IPS DF 6.9 (cell line): ENCODE results near the gene GNA12.

Experiments used
- DNase-seq: peaks from one replicate; pipeline ENCODE4 v3.0.0-alpha.2; 2013; ENCODE audit warnings: low read depth, low spot score
- H3K27ac ChIP-seq: one replicate; pipeline ENCODE4 v1.5.1; 2013; ENCODE audit warnings: low read length, control low read depth
- H3K27me3 ChIP-seq: 2 replicates; pipeline ENCODE4 v1.6.1; 2013; ENCODE audit warnings: mild to moderate bottlenecking, low read length; ENCODE audit not compliant: control insufficient read depth, insufficient read depth
- H3K36me3 ChIP-seq: 2 replicates; pipeline ENCODE4 v1.6.1; 2013; ENCODE audit warnings: low read length; ENCODE audit not compliant: control insufficient read depth, insufficient read depth
- H3K4me1 ChIP-seq: 2 replicates; pipeline ENCODE4 v1.6.1; 2013; ENCODE audit warnings: low read length; ENCODE audit not compliant: control insufficient read depth, insufficient read depth
- H3K4me3 ChIP-seq: 2 replicates; pipeline ENCODE4 v1.5.1; 2013; ENCODE audit warnings: mild to moderate bottlenecking, low read length
- H3K9me3 ChIP-seq: 2 replicates; pipeline ENCODE4 v1.6.1; 2013; ENCODE audit warnings: low read length, inconsistent platforms; ENCODE audit not compliant: control insufficient read depth, insufficient read depth
- WGBS: extraction: QIAGEN DNeasy Blood & Tissue Kit; methylation state at CpG from one replicate; pipeline ENCODE4 v1.1.7; 2013; ENCODE audit warnings: mixed read lengths, missing lambda C conversion rate; ENCODE audit not compliant: insufficient read length, insufficient coverage; 5-methylcytosine and 5-hydroxymethylcytosine counted together

GNA12 gene

DNA sequence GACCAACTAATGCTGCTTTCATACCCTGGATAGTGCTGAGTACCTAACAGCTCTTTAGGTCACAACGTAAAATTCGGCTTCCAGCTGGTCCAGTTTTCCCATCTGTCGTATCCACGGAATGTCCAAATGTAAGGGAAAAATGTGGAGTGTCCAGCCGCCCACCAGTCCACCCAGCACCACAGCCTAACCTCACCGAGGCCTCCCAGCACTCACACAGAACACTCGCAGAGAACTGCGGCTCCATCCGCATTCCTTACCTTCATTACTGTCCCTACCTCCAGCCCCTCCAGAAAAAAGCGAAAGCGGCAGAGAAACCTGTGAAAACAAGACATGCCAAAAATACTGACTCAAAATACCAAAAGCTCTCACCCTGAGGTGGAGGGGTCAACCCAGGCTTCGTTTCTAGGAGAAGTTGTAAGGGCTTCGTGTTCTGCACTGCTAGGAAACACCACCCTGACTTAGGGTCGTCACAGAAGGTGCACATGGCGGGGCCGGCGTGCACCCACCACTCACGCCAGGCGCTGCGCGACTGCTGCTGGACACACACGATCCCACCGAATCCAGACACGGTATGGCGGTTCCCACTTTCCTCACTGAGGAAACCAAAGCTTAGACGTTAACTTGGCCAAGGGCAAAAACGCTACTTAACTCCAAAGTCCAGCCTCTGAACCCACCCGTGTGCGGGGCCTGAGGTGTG is 82.2 kb downstream of the GNA12 start:
- WGBS = no CpG with 5 or more reads among the region's 29 CpGs
- no peaks in the 10 kb centered on the region for H3K36me3 ChIP-seq
- H3K4me1 ChIP-seq = peaks cover 4% of the 10 kb centered on the region; the same call in 1 of the 2 replicates
- no peaks in the 10 kb centered on the region for H3K27me3 ChIP-seq
- no peak overlapping the region for H3K27ac ChIP-seq
- no peak for DNase-seq
- H3K9me3 ChIP-seq = no peaks in the 10 kb centered on the region
- no peak overlapping the region for H3K4me3 ChIP-seq

DNA sequence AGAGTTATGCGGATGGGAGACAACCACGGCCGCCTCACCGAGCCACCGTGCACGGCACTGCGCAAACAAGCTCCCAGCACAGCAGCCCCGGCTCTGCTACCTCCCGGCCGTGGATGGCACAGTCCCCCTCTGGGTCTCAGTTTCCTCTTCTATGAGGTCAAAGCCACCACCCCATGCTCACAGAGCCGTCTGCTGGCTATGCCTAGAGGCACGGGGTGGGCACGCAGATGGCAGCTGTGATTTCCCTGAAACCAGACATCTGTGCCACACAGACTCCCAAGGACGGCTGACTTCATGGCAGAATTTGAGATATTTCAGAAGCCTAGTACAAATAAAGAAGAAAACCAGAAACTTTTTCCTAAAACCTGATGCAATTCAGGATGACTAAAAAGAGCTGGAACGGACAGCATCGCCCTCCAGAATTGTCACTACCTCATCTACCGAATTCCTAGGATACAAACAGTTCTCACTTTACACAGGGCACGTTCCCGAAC is 82.9 kb downstream of the GNA12 start:
- Histone ChIP-seq H3K27ac (no peak overlapping the region), H3K36me3 (no peaks in the 10 kb centered on the region), H3K9me3 (no peaks in the 10 kb centered on the region), H3K27me3 (no peaks in the 10 kb centered on the region), H3K4me1 (peaks cover 4% of the 10 kb centered on the region; the same call in 1 of the 2 replicates), H3K4me3 (no peak overlapping the region)
- DNase-seq = no peak
- WGBS = no CpG with 5 or more reads among the region's 19 CpGs

GRCh38 chr7:2760098-2760889 is 83.8 kb downstream of the GNA12 start:
- Histone ChIP-seq H3K27me3 (no peaks in the 10 kb centered on the region), H3K4me1 (peaks cover 4% of the 10 kb centered on the region; the same call in 1 of the 2 replicates), H3K4me3 (no peak overlapping the region), H3K27ac (no peak overlapping the region), H3K9me3 (no peaks in the 10 kb centered on the region), H3K36me3 (no peaks in the 10 kb centered on the region)
- DNase-seq = peak; percentile 48
- no CpG with 5 or more reads among the region's 22 CpGs for WGBS

GRCh38 chr7:2759736-2760097 is 84.4 kb downstream of the GNA12 start:
- Histone ChIP-seq H3K4me1 (peaks cover 4% of the 10 kb centered on the region; the same call in 1 of the 2 replicates), H3K27me3 (no peaks in the 10 kb centered on the region), H3K4me3 (no peak overlapping the region), H3K9me3 (no peaks in the 10 kb centered on the region), H3K27ac (no peak overlapping the region), H3K36me3 (no peaks in the 10 kb centered on the region)
- no CpG with 5 or more reads among the region's 8 CpGs for WGBS
- no peak for DNase-seq

DNA sequence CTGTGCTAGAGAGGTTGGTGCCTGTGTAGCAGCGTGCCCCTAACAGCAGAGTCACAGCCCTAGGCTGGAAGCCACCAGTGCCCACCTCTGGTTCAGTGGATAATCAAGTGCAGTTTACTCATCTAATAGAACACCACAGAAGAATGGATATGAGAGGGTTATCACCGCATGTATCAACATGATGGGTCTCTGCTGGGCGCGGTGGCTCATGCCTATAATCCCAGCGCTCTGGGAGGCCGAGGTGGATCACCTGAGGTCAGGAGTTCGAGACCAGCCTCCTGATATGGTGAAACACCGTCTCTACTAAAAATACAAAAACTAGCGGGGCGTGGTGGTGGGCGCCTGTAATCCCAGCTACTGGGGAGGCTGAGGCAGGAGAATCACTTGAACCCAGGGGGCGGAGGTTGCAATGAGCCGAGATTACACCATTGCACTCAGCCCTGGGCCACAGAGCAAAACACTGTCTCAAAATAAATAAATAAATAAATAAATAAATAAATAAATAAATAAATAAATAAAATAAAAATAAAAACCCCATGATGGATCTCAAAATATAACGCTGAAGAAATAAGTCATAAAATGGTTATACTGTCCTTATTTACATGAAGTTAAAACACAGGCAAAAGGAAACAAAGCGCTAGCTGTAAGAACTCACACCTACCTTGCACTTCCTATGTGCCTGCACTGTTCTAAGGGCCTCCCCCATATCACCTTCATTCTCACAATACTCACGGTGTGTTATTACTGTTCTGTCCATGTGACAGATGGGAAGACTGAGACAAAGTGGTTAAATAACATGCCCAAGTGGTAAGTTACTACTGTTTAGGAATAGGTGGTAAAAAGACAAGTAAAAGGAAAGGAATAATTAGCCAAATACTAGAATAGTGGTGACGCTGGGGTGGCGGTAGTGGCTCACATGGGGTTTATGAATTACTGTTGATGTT is 85.2 kb downstream of the GNA12 start:
- Histone ChIP-seq H3K27ac (no peak overlapping the region), H3K27me3 (no peaks in the 10 kb centered on the region)

GRCh38 chr7:2757904-2758672 is 86.0 kb downstream of the GNA12 start:
- Histone ChIP-seq H3K4me3 (no peak overlapping the region), H3K4me1 (peaks cover 4% of the 10 kb centered on the region; the same call in 1 of the 2 replicates), H3K9me3 (no peaks in the 10 kb centered on the region), H3K27me3 (no peaks in the 10 kb centered on the region), H3K36me3 (no peaks in the 10 kb centered on the region), H3K27ac (no peak overlapping the region)
- no peak for DNase-seq
- 100% methylated on average over 1 of the region's 12 CpGs for WGBS

More for the DNA sequence above, 85.2 kb downstream of the GNA12 start:
- no peak for DNase-seq
- no peak overlapping the region for H3K4me3 ChIP-seq
- H3K4me1 ChIP-seq = peaks cover 4% of the 10 kb centered on the region; the same call in 1 of the 2 replicates
- H3K36me3 ChIP-seq = no peaks in the 10 kb centered on the region
- H3K9me3 ChIP-seq = no peaks in the 10 kb centered on the region
- no CpG with 5 or more reads among the region's 18 CpGs for WGBS

GRCh38 chr7:2757361-2757903 is 86.7 kb downstream of the GNA12 start:
- DNase-seq = no peak
- Histone ChIP-seq H3K4me1 (peaks cover 4% of the 10 kb centered on the region; the same call in 1 of the 2 replicates), H3K36me3 (no peaks in the 10 kb centered on the region), H3K9me3 (no peaks in the 10 kb centered on the region), H3K27me3 (no peaks in the 10 kb centered on the region), H3K4me3 (no peak overlapping the region), H3K27ac (no peak overlapping the region)
- WGBS = no CpG with 5 or more reads among the region's 11 CpGs

DNA sequence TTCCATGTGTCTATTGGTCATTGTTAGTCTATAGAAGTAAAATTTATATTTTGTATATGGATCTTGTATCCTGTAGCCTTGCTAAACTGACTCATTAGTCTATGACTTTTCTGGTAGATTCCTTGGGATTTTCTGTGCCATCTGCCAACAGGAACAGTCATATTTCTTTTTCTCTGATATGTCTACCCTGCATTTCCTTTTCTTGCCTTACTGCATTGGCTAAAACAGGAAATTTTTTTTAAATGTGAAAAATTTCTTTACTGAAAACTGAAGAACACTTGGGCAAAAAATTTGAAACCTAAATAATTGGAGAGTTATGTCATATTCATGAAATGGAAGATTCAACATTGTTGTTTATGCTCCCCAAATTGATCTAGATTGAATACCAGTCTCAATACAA is 88.6 kb downstream of the GNA12 start:
- no peak overlapping the region for H3K4me3 ChIP-seq
- H3K9me3 ChIP-seq = no peaks in the 10 kb centered on the region
- H3K27ac ChIP-seq = no peak overlapping the region
- H3K4me1 ChIP-seq = peaks cover 3% of the 10 kb centered on the region; the same call in 1 of the 2 replicates
- no peaks in the 10 kb centered on the region for H3K27me3 ChIP-seq
- no peaks in the 10 kb centered on the region for H3K36me3 ChIP-seq
- no peak for DNase-seq

GRCh38 chr7:2754912-2755311 is 89.2 kb downstream of the GNA12 start:
- DNase-seq = no peak
- Histone ChIP-seq H3K27ac (no peak overlapping the region), H3K4me1 (peaks cover 1% of the 10 kb centered on the region; the same call in 1 of the 2 replicates), H3K9me3 (no peaks in the 10 kb centered on the region), H3K27me3 (no peaks in the 10 kb centered on the region), H3K36me3 (no peaks in the 10 kb centered on the region), H3K4me3 (no peak overlapping the region)
- WGBS = no CpG with 5 or more reads among the region's 10 CpGs
